GM10248 (cell line): Measurements from ENCODE around the gene LPAR3.

Source experiments
- CTCF ChIA-PET: fragments of 300-600 bp; sonication (Branson Sonifier 250); formaldehyde crosslinking; extraction: SDS; loops from one replicate; lab custom pipeline; 2021; ENCODE audit warnings: antibody characterized with exemption; lab: Yijun Ruan, JAX
- POLR2A ChIA-PET: fragments of 350-650 bp; sonication (Branson Sonifier 250); formaldehyde crosslinking; extraction: SDS; loops from one replicate; lab custom pipeline; 2020; ENCODE audit warnings: antibody characterized with exemption; lab: Yijun Ruan, JAX
- DNase-seq: peaks from one replicate; pipeline ENCODE4 v3.0.0; 2012; ENCODE audit errors: extremely low spot score
- CTCF ChIP-seq: IDR thresholded peaks from 2 replicates; pipeline ENCODE4 v1.5.1; 2012; ENCODE audit warnings: mild to moderate bottlenecking, low read depth; ENCODE audit errors: extremely low read depth, missing control alignments, control extremely low read depth

Gene LPAR3

GRCh38 chr1:84861988-84862644 lies 30.9 kb downstream of the LPAR3 start:
- DNase-seq: no peak
- ChIA-PET CTCF (interaction anchor here (0.7 to 1.8 kb wide), 9 partner anchors 8 to 83 kb away, joined by 3 to 7 read pairs (median 3); no protein-coding TSS in a partner anchor), POLR2A (no interaction called here)
- TF ChIP-seq CTCF: no peak

GRCh38 chr1:84861516-84861915 lies 31.5 kb downstream of the LPAR3 start:
- no peak for TF ChIP-seq CTCF
- ChIA-PET CTCF (interaction anchor here (0.7 to 1.8 kb wide), 9 partner anchors 8 to 84 kb away, joined by 3 to 7 read pairs (median 3); no protein-coding TSS in a partner anchor), POLR2A (no interaction called here)
- DNase-seq: no peak

GRCh38 chr1:84859866-84860265 lies 33.1 kb downstream of the LPAR3 start:
- no peak for TF ChIP-seq CTCF
- ChIA-PET CTCF (interaction anchor here (0.8 to 1.2 kb wide), 4 partner anchors 11 to 171 kb away, joined by 3 to 4 read pairs (median 3); no protein-coding TSS in a partner anchor), POLR2A (no interaction called here)
- no peak for DNase-seq

GRCh38 chr1:84857906-84858305 lies 35.1 kb downstream of the LPAR3 start:
- no peak for TF ChIP-seq CTCF
- no peak for DNase-seq
- ChIA-PET CTCF (interaction anchor here (0.9 to 1.6 kb wide), 3 partner anchors 12 to 87 kb away, joined by 3 to 7 read pairs (median 6); no protein-coding TSS in a partner anchor), POLR2A (no interaction called here)

GRCh38 chr1:84856726-84857270 lies 36.2 kb downstream of the LPAR3 start:
- TF ChIP-seq CTCF: no peak
- ChIA-PET POLR2A (no interaction called here), CTCF (interaction anchor here (0.9 to 1.6 kb wide), 8 partner anchors 9 to 103 kb away, joined by 3 to 7 read pairs (median 3); no protein-coding TSS in a partner anchor)
- no peak for DNase-seq

- ChIA-PET POLR2A (no interaction called here), CTCF (interaction anchor here (1.0 to 1.6 kb wide), 7 partner anchors 8 to 102 kb away, joined by 3 to 7 read pairs (median 3); no protein-coding TSS in a partner anchor)
- no peak for TF ChIP-seq CTCF
- DNase-seq: no peak
Observed at GRCh38 chr1:84855691-84856630, 37.0 kb downstream of the LPAR3 start.
